ENCODE results near the gene CTNNA2.

Gene CTNNA2

DNA sequence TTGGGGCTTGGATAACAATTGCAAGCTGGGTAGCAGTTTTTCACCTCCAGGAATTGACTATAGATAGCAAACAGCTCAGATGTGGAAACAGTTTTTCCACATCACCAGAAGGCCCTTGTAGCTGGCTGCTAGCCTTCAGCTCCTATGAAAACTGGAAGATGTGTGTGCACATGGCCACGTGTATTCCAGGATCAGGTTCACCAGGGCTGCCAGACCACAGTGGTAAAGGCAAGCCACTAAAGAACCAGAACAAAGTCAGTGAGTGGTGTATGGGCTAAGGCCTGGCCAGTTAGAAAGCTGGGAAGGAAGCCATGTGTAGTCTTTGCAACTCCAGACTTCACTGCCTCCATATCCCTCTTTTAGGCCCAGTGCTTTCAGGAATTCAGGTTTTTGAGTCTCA lies 778.8 kb downstream of the CTNNA2 start:
- TF ChIP-seq CTCF (IDR thresholded peaks at IDR 0.05; ENCODE audit: control insufficient read depth, insufficient read depth, low read depth, low read length, missing control alignments): no peak
- DNase-seq (ENCODE audit: low read depth): no peak
- H3K4me3 ChIP-seq (ENCODE audit: control insufficient read depth, low read depth, low read length): no peak overlapping the region

- DNase-seq (ENCODE audit: low read depth): no peak
- TF ChIP-seq CTCF (IDR thresholded peaks at IDR 0.05; ENCODE audit: control insufficient read depth, insufficient read depth, low read depth, low read length, missing control alignments): no peak
- H3K4me3 ChIP-seq (ENCODE audit: control insufficient read depth, low read depth, low read length): no peak overlapping the region
These were observed 779.6 kb downstream of the CTNNA2 start for GRCh38 chr2:80292474-80292873.

DNA sequence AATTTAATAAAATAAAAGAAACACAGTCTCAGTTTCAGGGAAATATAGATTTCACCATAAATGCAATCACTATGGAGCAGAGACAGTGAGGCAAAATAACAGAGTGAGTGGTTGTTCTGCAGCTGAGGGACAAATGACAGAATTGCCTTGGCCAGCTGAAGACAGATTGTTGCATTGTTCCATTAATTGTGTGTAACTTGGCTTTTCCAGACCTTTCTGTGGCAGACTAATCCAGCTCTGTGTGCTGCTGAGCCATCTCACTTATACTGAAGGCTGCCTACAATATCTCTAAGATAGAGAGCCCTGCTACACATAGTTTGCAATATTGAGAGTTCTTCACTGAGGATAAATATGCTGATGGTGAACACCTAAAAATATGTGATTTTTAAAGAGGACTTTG lies 780.2 kb downstream of the CTNNA2 start:
- DNase-seq (ENCODE audit: low read depth): no peak
- no peak overlapping the region for H3K4me3 ChIP-seq (ENCODE audit: control insufficient read depth, low read depth, low read length)
- TF ChIP-seq CTCF (IDR thresholded peaks at IDR 0.05; ENCODE audit: control insufficient read depth, insufficient read depth, low read depth, low read length, missing control alignments): no peak

DNA sequence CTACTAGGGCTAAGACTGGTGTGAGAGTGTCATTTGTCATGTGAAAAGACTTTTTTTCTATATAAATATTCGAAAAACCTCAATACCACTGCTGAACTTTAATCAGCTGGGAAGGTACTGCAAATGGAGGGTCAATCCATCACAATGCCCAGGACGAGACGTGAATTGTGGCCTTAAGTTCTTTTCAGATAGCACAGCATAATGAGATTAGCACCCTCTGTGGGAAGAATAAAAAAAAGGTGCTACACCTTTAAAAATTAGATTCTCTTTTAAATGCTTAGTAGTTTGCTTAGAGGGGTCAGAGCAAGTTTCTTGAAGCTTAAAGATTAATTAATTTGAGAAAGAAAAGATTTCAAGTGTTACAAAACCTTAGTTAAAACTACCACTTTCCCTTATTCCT lies 786.1 kb downstream of the CTNNA2 start:
- no peak for DNase-seq (ENCODE audit: low read depth)
- no peak overlapping the region for H3K4me3 ChIP-seq (ENCODE audit: control insufficient read depth, low read depth, low read length)
- no peak for TF ChIP-seq CTCF (IDR thresholded peaks at IDR 0.05; ENCODE audit: control insufficient read depth, insufficient read depth, low read depth, low read length, missing control alignments)

DNA sequence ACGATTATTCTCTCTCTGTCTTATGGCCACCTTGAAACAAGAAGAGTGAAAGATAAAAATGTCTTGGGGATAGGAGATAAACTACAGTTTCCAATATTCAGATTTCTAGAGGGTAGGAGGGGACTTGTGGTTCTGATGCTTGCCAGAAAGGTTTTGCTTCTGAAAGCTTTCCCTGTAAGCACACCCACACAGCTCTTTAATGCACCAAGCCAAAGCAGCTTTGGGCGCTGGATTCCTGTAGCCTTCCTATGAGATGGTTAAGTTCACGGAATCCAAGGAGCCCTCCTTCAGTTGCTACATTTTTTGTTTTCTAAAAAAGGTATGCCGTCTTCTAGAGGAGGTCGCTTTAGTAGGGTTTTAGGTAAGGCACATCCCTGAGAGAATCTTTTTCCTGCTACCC lies 786.8 kb downstream of the CTNNA2 start:
- DNase-seq (ENCODE audit: low read depth): no peak
- no peak for TF ChIP-seq CTCF (IDR thresholded peaks at IDR 0.05; ENCODE audit: control insufficient read depth, insufficient read depth, low read depth, low read length, missing control alignments)
- no peak overlapping the region for H3K4me3 ChIP-seq (ENCODE audit: control insufficient read depth, low read depth, low read length)

DNA sequence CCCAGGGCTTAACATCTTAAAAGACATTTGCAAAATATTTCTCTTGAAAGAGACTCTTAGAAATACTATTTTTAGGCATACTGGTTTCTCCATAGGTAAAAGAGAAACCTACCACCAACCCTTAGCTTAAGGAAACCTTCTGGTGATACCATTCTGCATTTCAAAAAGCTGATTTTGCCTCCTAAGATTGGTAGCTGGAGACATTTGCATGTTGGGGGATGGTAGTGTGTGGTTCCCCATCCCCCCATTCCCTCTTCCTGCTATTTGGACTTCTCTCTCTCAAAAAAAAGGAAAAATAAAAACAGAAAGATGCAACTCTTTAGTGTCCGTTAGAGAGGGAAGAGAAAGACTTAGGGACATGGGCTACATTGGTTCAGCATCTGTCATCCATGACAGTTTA lies 787.5 kb downstream of the CTNNA2 start:
- DNase-seq (ENCODE audit: low read depth): no peak
- TF ChIP-seq CTCF (IDR thresholded peaks at IDR 0.05; ENCODE audit: control insufficient read depth, insufficient read depth, low read depth, low read length, missing control alignments): no peak
- H3K4me3 ChIP-seq (ENCODE audit: control insufficient read depth, low read depth, low read length): no peak overlapping the region

DNA sequence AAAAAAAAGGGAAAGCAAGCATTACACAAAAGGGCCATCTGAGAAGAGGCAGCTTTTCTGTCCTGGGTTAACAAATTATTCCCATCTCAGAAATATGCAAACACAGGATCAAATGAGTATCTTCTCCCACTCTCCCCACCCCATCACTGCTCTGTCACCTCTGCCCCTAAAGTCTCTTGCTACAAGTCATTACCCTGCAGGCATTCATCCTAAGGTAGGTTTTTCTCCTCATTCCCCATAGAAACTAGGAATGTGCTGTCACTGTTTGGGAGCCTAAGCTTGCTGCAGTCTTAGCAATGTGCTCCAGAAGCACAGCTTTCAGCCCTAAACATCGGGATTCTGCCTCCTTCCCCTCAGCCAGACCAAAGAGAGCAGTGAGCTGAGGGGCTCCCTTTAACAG lies 788.1 kb downstream of the CTNNA2 start:
- no peak for TF ChIP-seq CTCF (IDR thresholded peaks at IDR 0.05; ENCODE audit: control insufficient read depth, insufficient read depth, low read depth, low read length, missing control alignments)
- no peak for DNase-seq (ENCODE audit: low read depth)
- no peak overlapping the region for H3K4me3 ChIP-seq (ENCODE audit: control insufficient read depth, low read depth, low read length)
